Psoas muscle (tissue), 8 donors: ENCODE results near the gene RNF207. TPM values are rescaled to one million over a fixed set of nuclear protein-coding genes. Genes with fewer than 3 reads are reported as not detected.

Source experiments
- ATAC-seq, 4 donors: fragments of 200-7000 bp; cut with Tn5 transposase; one replicate each; pipeline ENCODE4 v1.9.1; 2020; ENCODE audit warnings: moderate library complexity in 3 of 4, mild to moderate bottlenecking in 2 of 4
- DNase-seq, 2 donors: peaks; one replicate each; pipeline ENCODE4 v3.0.0-alpha.2; 2020
- H3K27ac ChIP-seq: fragments of 200-600 bp; one replicate; pipeline ENCODE4 v1.8.0; 2022
- H3K27me3 ChIP-seq, 3 donors: fragments of 200-600 bp in 1 of 3; one replicate each; pipeline versions ENCODE4 v1.6.1 to v1.8.0; 2013 to 2022; ENCODE audit warnings: low read length in 2 of 3, mild to moderate bottlenecking in 2 of 3, moderate library complexity in 1 of 3; ENCODE audit not compliant: insufficient read depth in 3 of 3
- H3K36me3 ChIP-seq, 2 donors: fragments of 200-600 bp in 1 of 2; one replicate each; pipeline versions ENCODE4 v1.6.1 to v1.8.0; 2013 to 2022; ENCODE audit warnings: low read depth in 1 of 2, mild to moderate bottlenecking in 1 of 2, moderate library complexity in 1 of 2; ENCODE audit not compliant: insufficient read depth in 1 of 2
- H3K4me1 ChIP-seq: fragments of 200-600 bp; one replicate; pipeline ENCODE4 v1.8.0; 2022
- H3K4me3 ChIP-seq: fragments of 200-600 bp; one replicate; pipeline ENCODE4 v1.8.0; 2022; ENCODE audit warnings: mild to moderate bottlenecking
- H3K9me3 ChIP-seq: fragments of 200-600 bp; one replicate; pipeline ENCODE4 v1.8.0; 2022
- CTCF ChIP-seq: fragments of 200-600 bp; IDR thresholded peaks from one replicate; pipeline ENCODE4 v1.8.0; 2022; ENCODE audit warnings: antibody characterized with exemption
- WGBS, 3 donors: extraction: QIAGEN DNeasy Blood & Tissue Kit; methylation state at CpG; one replicate each; pipeline versions ENCODE4 v1.1.6 to v1.1.7; 2013; 5-methylcytosine and 5-hydroxymethylcytosine counted together
- intact Hi-C, 2 donors: fragments of 100-400 bp; cut with DNase I; formaldehyde crosslinking; loops; one replicate each; pipeline versions ENCODE4 v1.11.0 to v1.14.2; 2022
- polyA plus RNA-seq, 3 donors: library from polyadenylated mRNA; stranded (reverse); fragments of 200-250 nt; gene quantifications; one replicate each; pipeline ENCODE4 v1.2.3, GENCODE V29; 2013
- total RNA-seq, 4 donors: library from RNA; stranded (reverse); fragmentation: NEBNext Ultra II Directional in 2 of 4; extraction: Animal tissue kit (Norgen Biotek cat#: 25700) in 2 of 4; gene quantifications; one replicate each; pipeline versions ENCODE4 v1.2.1 to v1.2.4, GENCODE V29; 2021 to 2023
- donor health status: healthy with polysubstance abuse.
- donor health status: DM: no; HTN: no; CAD: no; lungs with moderate emphysema.
- donor health status: Bipolar disorder and iron deficiency.
- donor health status: healthy.
- donor health status: DM: yes; HTN: yes; CAD: no.
- donor health status: DM: no; HTN: no; CAD: no.
- donor health status: DM: no; HTN: no; CAD: no.
- donor health status: DM: yes; HTN: yes; CAD: no.

The RNF207 gene
- total and polyA plus RNA-seq, 7 donors, result 2.5 to 13.6 (median 4.0) TPM

DNA sequence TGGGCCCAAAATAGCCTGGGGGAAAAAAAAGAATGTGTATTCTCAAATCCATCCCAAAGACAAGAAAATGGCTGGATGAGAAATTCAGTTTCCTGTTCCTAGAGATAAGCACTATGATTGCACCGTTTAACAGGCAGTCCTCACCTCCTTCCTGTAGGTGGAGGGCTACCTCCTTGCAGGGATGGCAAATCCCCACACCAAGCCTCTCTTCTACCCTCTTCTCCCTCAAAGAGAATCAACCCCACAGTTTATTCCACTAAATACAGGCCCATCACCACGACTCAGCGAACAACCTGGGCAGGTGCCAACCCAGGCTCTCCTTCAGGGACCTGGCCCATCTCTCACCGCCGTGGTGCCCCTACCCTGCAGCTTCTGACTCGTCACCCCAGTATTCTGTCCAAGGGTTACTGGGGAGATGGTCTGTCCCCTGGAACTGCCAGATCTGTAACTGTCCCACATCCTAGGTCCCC lies 22.4 kb upstream of the RNF207 start:
- DNase-seq (no peak), ATAC-seq (peak in 2 of 4 donors; percentile 21 to 25)
- Histone ChIP-seq H3K36me3 (peaks cover 0 to 38% of the 10 kb centered on the region in 2 donors), H3K27me3 (peaks cover 0 to 35% (median 12%) of the 10 kb centered on the region in 3 donors), H3K4me3 (no peak overlapping the region), H3K27ac (no peak overlapping the region), H3K4me1 (peaks cover 12% of the 10 kb centered on the region), H3K9me3 (no peaks in the 10 kb centered on the region)
- WGBS, 3 donors, result 47 to 60% (median 48%) methylated on average over 6 of the region's 6 CpGs
- no peak for TF ChIP-seq CTCF
- intact Hi-C loops, result no loop called here

DNA sequence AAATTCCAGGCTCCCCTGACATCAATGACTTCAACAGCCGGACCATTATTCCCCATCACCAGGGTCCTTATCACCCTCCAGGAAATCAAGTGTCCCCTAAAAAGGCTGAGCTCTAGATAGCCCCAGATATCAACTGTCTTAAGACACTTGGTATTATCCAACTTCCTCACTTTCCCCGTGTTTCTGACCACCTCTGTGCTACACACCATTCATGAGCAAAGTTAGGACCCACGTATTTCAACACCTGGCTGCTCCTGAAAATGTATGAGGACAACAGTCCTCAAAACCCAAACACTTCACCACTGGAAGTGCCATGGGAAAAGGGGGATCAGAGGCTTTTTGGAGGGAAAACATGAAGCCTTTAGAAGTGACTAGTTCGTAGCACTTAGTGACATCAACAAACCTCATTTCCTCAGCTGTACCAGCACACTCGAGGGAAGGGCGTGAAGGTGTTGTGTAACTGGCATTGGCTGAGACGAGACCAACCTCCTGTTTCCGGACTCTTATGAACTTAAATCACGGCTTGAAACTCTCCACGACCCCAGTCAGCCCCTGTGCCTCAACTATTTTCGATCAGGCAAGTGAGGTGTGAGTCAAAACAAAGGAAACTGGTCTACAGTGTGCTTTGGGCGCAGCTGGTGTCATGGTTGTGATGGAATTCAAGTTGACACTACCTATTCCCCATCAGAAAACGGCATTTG lies 21.7 kb upstream of the RNF207 start:
- H3K36me3 ChIP-seq, result peaks cover 3 to 45% of the 10 kb centered on the region in 2 donors
- WGBS, 3 donors, result 76 to 80% (median 79%) methylated on average over 13 of the region's 13 CpGs
- intact Hi-C loops, result no loop called here
- ATAC-seq (peak in 1 of 4 donors; percentile 27), DNase-seq (no peak)
- no peak overlapping the region for H3K27ac ChIP-seq
- no peak overlapping the region for H3K4me3 ChIP-seq
- H3K27me3 ChIP-seq, result peaks cover 0 to 28% (median 7%) of the 10 kb centered on the region in 3 donors
- H3K4me1 ChIP-seq, result peaks cover 6% of the 10 kb centered on the region
- no peak for TF ChIP-seq CTCF
- no peaks in the 10 kb centered on the region for H3K9me3 ChIP-seq

GRCh38 chr1:6185151-6185550 lies 20.8 kb upstream of the RNF207 start:
- H3K4me3 ChIP-seq, result no peak overlapping the region
- H3K27me3 ChIP-seq, result peaks cover 0 to 22% (median 5%) of the 10 kb centered on the region in 3 donors
- TF ChIP-seq CTCF, result no peak
- no peaks in the 10 kb centered on the region for H3K9me3 ChIP-seq
- WGBS, 3 donors, result 67 to 81% (median 74%) methylated on average over 3 of the region's 3 CpGs
- no peak overlapping the region for H3K27ac ChIP-seq
- peaks cover 6% of the 10 kb centered on the region for H3K4me1 ChIP-seq
- intact Hi-C loops, result no loop called here
- no peak for ATAC-seq
- peaks cover 8 to 54% of the 10 kb centered on the region in 2 donors for H3K36me3 ChIP-seq
- DNase-seq, result no peak

- Histone ChIP-seq H3K27ac (no peak overlapping the region), H3K27me3 (peaks cover 0 to 15% (median under 1%) of the 10 kb centered on the region in 3 donors), H3K9me3 (no peaks in the 10 kb centered on the region), H3K4me1 (peaks cover 6% of the 10 kb centered on the region), H3K4me3 (no peak overlapping the region), H3K36me3 (peaks cover 14 to 60% of the 10 kb centered on the region in 2 donors)
- WGBS, 3 donors, result 72 to 74% (median 74%) methylated on average over 10 of the region's 10 CpGs
- TF ChIP-seq CTCF, result peak; percentile 30
- intact Hi-C loops, result no loop called here
- DNase-seq (peak in 1 of 2 donors; percentile 26), ATAC-seq (no peak)
These were observed 20.1 kb upstream of the RNF207 start for GRCh38 chr1:6185635-6186382.
